Measurements from ENCODE around the gene AFG1L. TPM values are rescaled to one million over a fixed set of nuclear protein-coding genes. Genes with fewer than 3 reads are reported as not detected.
"Not testable (repeated sequence)": the region's sequence is repeated elsewhere in the genome, so short reads cannot be mapped to it uniquely, and the experiment has no call there.

AFG1L gene
- total RNA-seq, 1 experiment from 2014 or later, result 6.3 TPM

- no peaks in the 10 kb centered on the region for H3K36me3 ChIP-seq
- no peaks in the 10 kb centered on the region for H3K9me3 ChIP-seq (replicated peaks)
- DNase-seq, result no peak
- no peak overlapping the region for H3K4me3 ChIP-seq
- H3K4me1 ChIP-seq, result no peaks in the 10 kb centered on the region
- no peaks in the 10 kb centered on the region for H3K27me3 ChIP-seq
- H3K27ac ChIP-seq, result no peak overlapping the region
Observed at GRCh38 chr6:108274546-108274945, 20.3 kb upstream of the AFG1L start.

GRCh38 chr6:108275976-108276375, 18.9 kb upstream of the AFG1L start:
- Histone ChIP-seq H3K27ac (no peak overlapping the region), H3K36me3 (no peaks in the 10 kb centered on the region), H3K27me3 (no peaks in the 10 kb centered on the region), H3K4me1 (no peaks in the 10 kb centered on the region), H3K9me3 (replicated peaks) (no peaks in the 10 kb centered on the region), H3K4me3 (no peak overlapping the region)
- DNase-seq, result no peak

GRCh38 chr6:108277295-108277694, 17.6 kb upstream of the AFG1L start:
- H3K4me1 ChIP-seq, result no peaks in the 10 kb centered on the region
- H3K27me3 ChIP-seq, result no peaks in the 10 kb centered on the region
- no peak overlapping the region for H3K27ac ChIP-seq
- no peak overlapping the region for H3K4me3 ChIP-seq
- DNase-seq, result no peak
- H3K9me3 ChIP-seq (replicated peaks), result no peaks in the 10 kb centered on the region
- H3K36me3 ChIP-seq, result no peaks in the 10 kb centered on the region

GRCh38 chr6:108277831-108278230, 17.0 kb upstream of the AFG1L start:
- H3K9me3 ChIP-seq (replicated peaks), result no peaks in the 10 kb centered on the region
- H3K4me3 ChIP-seq, result no peak overlapping the region
- DNase-seq, result no peak
- no peak overlapping the region for H3K27ac ChIP-seq
- no peaks in the 10 kb centered on the region for H3K36me3 ChIP-seq
- no peaks in the 10 kb centered on the region for H3K4me1 ChIP-seq
- no peaks in the 10 kb centered on the region for H3K27me3 ChIP-seq

- H3K36me3 ChIP-seq, result no peaks in the 10 kb centered on the region
- DNase-seq, result no peak
- H3K27ac ChIP-seq, result no peak overlapping the region
- H3K4me3 ChIP-seq, result no peak overlapping the region
- no peaks in the 10 kb centered on the region for H3K4me1 ChIP-seq
- no peaks in the 10 kb centered on the region for H3K9me3 ChIP-seq (replicated peaks)
- no peaks in the 10 kb centered on the region for H3K27me3 ChIP-seq
Observed at GRCh38 chr6:108285381-108285780, 9.5 kb upstream of the AFG1L start.

GRCh38 chr6:108286366-108286765, 8.5 kb upstream of the AFG1L start:
- Histone ChIP-seq H3K9me3 (replicated peaks) (no peaks in the 10 kb centered on the region), H3K27me3 (no peaks in the 10 kb centered on the region), H3K4me3 (no peak overlapping the region), H3K4me1 (no peaks in the 10 kb centered on the region), H3K36me3 (no peaks in the 10 kb centered on the region), H3K27ac (no peak overlapping the region)
- DNase-seq, result no peak

- Histone ChIP-seq H3K36me3 (no peaks in the 10 kb centered on the region), H3K4me3 (no peak overlapping the region), H3K27ac (no peak overlapping the region), H3K9me3 (replicated peaks) (no peaks in the 10 kb centered on the region), H3K4me1 (no peaks in the 10 kb centered on the region), H3K27me3 (no peaks in the 10 kb centered on the region)
- no peak for DNase-seq
Observed at GRCh38 chr6:108287373-108287772, 7.5 kb upstream of the AFG1L start.

- no peak overlapping the region for H3K27ac ChIP-seq
- no peaks in the 10 kb centered on the region for H3K4me1 ChIP-seq
- H3K9me3 ChIP-seq (replicated peaks), result no peaks in the 10 kb centered on the region
- no peak overlapping the region for H3K4me3 ChIP-seq
- H3K27me3 ChIP-seq, result no peaks in the 10 kb centered on the region
- no peaks in the 10 kb centered on the region for H3K36me3 ChIP-seq
- no peak for DNase-seq
Observed at GRCh38 chr6:108288742-108289141, 6.1 kb upstream of the AFG1L start.

- Histone ChIP-seq H3K27ac (no peak overlapping the region), H3K27me3 (no peaks in the 10 kb centered on the region), H3K36me3 (no peaks in the 10 kb centered on the region), H3K9me3 (replicated peaks) (no peaks in the 10 kb centered on the region), H3K4me1 (peaks cover 4% of the 10 kb centered on the region; the same call in 1 of the 2 replicates), H3K4me3 (no peak overlapping the region)
- no peak for DNase-seq
Observed at GRCh38 chr6:108291091-108291490, 3.8 kb upstream of the AFG1L start.

- not testable (repeated sequence) for H3K27ac ChIP-seq; H3K36me3 ChIP-seq; DNase-seq; H3K9me3 ChIP-seq (replicated peaks); H3K4me3 ChIP-seq; H3K27me3 ChIP-seq; H3K4me1 ChIP-seq
Observed at GRCh38 chr6:108292561-108292960, 2.3 kb upstream of the AFG1L start.

- no peaks in the 10 kb centered on the region for H3K27me3 ChIP-seq
- peaks cover 4% of the 10 kb centered on the region; the same call in 1 of the 2 replicates for H3K4me1 ChIP-seq
- peak overlapping the region; percentile 83 for H3K27ac ChIP-seq
- peak overlapping the region; percentile 80 for H3K4me3 ChIP-seq
- DNase-seq, result peak; percentile 17 to 46
- H3K36me3 ChIP-seq, result no peaks in the 10 kb centered on the region
- H3K9me3 ChIP-seq (replicated peaks), result no peaks in the 10 kb centered on the region
Observed at GRCh38 chr6:108293527-108294296, 1.1 kb upstream of the AFG1L start.

GRCh38 chr6:108294297-108294726, 542 bp upstream of the AFG1L start:
- DNase-seq, result no peak
- H3K4me3 ChIP-seq, result peak overlapping the region; percentile 80
- H3K27ac ChIP-seq, result peak overlapping the region; percentile 83
- no peaks in the 10 kb centered on the region for H3K36me3 ChIP-seq
- no peaks in the 10 kb centered on the region for H3K27me3 ChIP-seq
- peaks cover 4% of the 10 kb centered on the region; the same call in 1 of the 2 replicates for H3K4me1 ChIP-seq
- H3K9me3 ChIP-seq (replicated peaks), result no peaks in the 10 kb centered on the region

GRCh38 chr6:108295676-108296075, 822 bp downstream of the AFG1L start:
- peaks cover 4% of the 10 kb centered on the region; the same call in 1 of the 2 replicates for H3K4me1 ChIP-seq
- H3K27me3 ChIP-seq, result no peaks in the 10 kb centered on the region
- H3K36me3 ChIP-seq, result no peaks in the 10 kb centered on the region
- no peak for DNase-seq
- no peaks in the 10 kb centered on the region for H3K9me3 ChIP-seq (replicated peaks)
- H3K4me3 ChIP-seq, result peak overlapping the region; percentile 80
- peak overlapping the region; percentile 83 for H3K27ac ChIP-seq

- Histone ChIP-seq H3K36me3 (no peaks in the 10 kb centered on the region), H3K27ac (no peak overlapping the region), H3K9me3 (replicated peaks) (no peaks in the 10 kb centered on the region), H3K4me1 (no peaks in the 10 kb centered on the region), H3K27me3 (no peaks in the 10 kb centered on the region), H3K4me3 (no peak overlapping the region)
- no peak for DNase-seq
Observed at GRCh38 chr6:108302386-108302785, 7.5 kb downstream of the AFG1L start.

- no peak for DNase-seq
- no peak overlapping the region for H3K4me3 ChIP-seq
- no peaks in the 10 kb centered on the region for H3K4me1 ChIP-seq
- no peak overlapping the region for H3K27ac ChIP-seq
- no peaks in the 10 kb centered on the region for H3K27me3 ChIP-seq
- H3K9me3 ChIP-seq (replicated peaks), result no peaks in the 10 kb centered on the region
- no peaks in the 10 kb centered on the region for H3K36me3 ChIP-seq
Observed at GRCh38 chr6:108304646-108305045, 9.8 kb downstream of the AFG1L start.

- not testable (repeated sequence) for H3K4me1 ChIP-seq; H3K27ac ChIP-seq; DNase-seq; H3K9me3 ChIP-seq (replicated peaks); H3K36me3 ChIP-seq; H3K27me3 ChIP-seq; H3K4me3 ChIP-seq
Observed at GRCh38 chr6:108308641-108309040, 13.8 kb downstream of the AFG1L start.
